Measurements from ENCODE around the gene DNAJC2.

GRCh38 chr7:103369432-103369831 lies 24.9 kb upstream of the DNAJC2 start:
- TF ChIP-seq CTCF (IDR thresholded peaks at IDR 0.05) (no peak), POLR2A (IDR thresholded peaks at IDR 0.05) (no peak), POLR2AphosphoS5 (IDR thresholded peaks at IDR 0.05) (no peak), EP300 (IDR thresholded peaks at IDR 0.05) (no peak)

All from suprapubic skin (tissue), 4 donors.